ENCODE data around the gene ARID1B. TPM values are rescaled to one million over a fixed set of nuclear protein-coding genes. Genes with fewer than 3 reads are reported as not detected.
A peak's percentile ranks its signal among the peaks of the same experiment; 100 is the strongest.

The ARID1B gene
- total RNA-seq, 1 donor from 2014 or later: 75.4 TPM

- H3K27ac Mint-ChIP-seq (ENCODE audit: unreplicated experiment): no peak overlapping the region
- no peak for DNase-seq (ENCODE audit: low read depth)
- TF ChIP-seq, protein P1, sequence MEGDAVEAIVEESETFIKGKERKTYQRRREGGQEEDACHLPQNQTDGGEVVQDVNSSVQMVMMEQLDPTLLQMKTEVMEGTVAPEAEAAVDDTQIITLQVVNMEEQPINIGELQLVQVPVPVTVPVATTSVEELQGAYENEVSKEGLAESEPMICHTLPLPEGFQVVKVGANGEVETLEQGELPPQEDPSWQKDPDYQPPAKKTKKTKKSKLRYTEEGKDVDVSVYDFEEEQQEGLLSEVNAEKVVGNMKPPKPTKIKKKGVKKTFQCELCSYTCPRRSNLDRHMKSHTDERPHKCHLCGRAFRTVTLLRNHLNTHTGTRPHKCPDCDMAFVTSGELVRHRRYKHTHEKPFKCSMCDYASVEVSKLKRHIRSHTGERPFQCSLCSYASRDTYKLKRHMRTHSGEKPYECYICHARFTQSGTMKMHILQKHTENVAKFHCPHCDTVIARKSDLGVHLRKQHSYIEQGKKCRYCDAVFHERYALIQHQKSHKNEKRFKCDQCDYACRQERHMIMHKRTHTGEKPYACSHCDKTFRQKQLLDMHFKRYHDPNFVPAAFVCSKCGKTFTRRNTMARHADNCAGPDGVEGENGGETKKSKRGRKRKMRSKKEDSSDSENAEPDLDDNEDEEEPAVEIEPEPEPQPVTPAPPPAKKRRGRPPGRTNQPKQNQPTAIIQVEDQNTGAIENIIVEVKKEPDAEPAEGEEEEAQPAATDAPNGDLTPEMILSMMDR (IDR thresholded peaks at IDR 0.05; ENCODE audit: insufficient read depth, low read depth, low read length): no peak
- no peak for TF ChIP-seq EZH2 (IDR thresholded peaks at IDR 0.05; ENCODE audit: insufficient read depth, low read length)
Measured at GRCh38 chr6:157170535-157170934, 393.4 kb downstream of the ARID1B start.

DNA sequence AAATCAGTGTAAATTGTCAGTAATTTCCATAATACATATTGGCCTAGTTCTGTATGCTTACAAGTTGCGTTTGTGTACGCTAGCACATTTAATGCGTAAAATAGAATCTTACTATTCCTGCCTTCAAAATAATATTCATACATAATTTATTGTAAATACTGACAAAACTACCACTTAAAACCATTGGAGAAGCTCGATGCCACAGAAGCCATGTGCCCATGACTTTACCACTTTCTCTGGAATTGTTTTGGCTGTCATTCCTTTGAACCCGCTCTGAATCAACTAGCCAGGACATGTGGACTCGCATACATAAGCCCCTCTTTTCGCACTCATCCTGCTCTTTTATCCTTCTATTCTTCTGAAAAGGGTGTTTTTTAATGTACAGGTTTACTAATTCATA, 394.6 kb downstream of the ARID1B start:
- H3K27ac ChIP-seq (ENCODE audit: low read depth, low read length): no peak overlapping the region
- TF ChIP-seq EZH2 (IDR thresholded peaks at IDR 0.05; ENCODE audit: insufficient read depth, low read length): no peak
- TF ChIP-seq, protein P1 (IDR thresholded peaks at IDR 0.05; ENCODE audit: insufficient read depth, low read depth, low read length): no peak
- peaks cover 8% of the 10 kb centered on the region for H3K4me1 Mint-ChIP-seq (ENCODE audit: low read depth, unreplicated experiment)
- H3K36me3 ChIP-seq (ENCODE audit: insufficient read depth, low read length): peaks cover 7% of the 10 kb centered on the region
- no peaks in the 10 kb centered on the region for H3K27me3 Mint-ChIP-seq (ENCODE audit: low read depth, unreplicated experiment)
- H3K36me3 Mint-ChIP-seq (ENCODE audit: low read depth, unreplicated experiment): peaks cover 10% of the 10 kb centered on the region
- no peaks in the 10 kb centered on the region for H4K20me1 ChIP-seq (ENCODE audit: insufficient read depth, low read length)
- H3K27me3 ChIP-seq (ENCODE audit: insufficient read depth, low read length): no peaks in the 10 kb centered on the region
- H3K9me3 Mint-ChIP-seq (ENCODE audit: unreplicated experiment): no peaks in the 10 kb centered on the region
- H3K4me2 ChIP-seq (ENCODE audit: low read length): no peak overlapping the region
- H3K4me3 ChIP-seq (ENCODE audit: insufficient read depth, low read depth, low read length): no peak overlapping the region
- FAIRE-seq (no peak), DNase-seq (ENCODE audit: low read depth) (no peak)
- no peak overlapping the region for H3K9ac ChIP-seq (ENCODE audit: low read length)
- H3K4me1 ChIP-seq (ENCODE audit: insufficient read depth, low read length): no peaks in the 10 kb centered on the region
- no peak overlapping the region for H2AFZ ChIP-seq (ENCODE audit: low read depth, low read length)
- no peak overlapping the region for H3K4me3 Mint-ChIP-seq (ENCODE audit: unreplicated experiment)
- no peaks in the 10 kb centered on the region for H3K79me2 ChIP-seq (ENCODE audit: insufficient read depth, low read length)
- no peak overlapping the region for H3K27ac Mint-ChIP-seq (ENCODE audit: unreplicated experiment)
- no peaks in the 10 kb centered on the region for H3K9me3 ChIP-seq (ENCODE audit: insufficient read depth, low read depth, low read length)

More at GRCh38 chr6:157170535-157170934, 393.4 kb downstream of the ARID1B start:
- FAIRE-seq: no peak
- Histone ChIP-seq H3K9me3 (ENCODE audit: insufficient read depth, low read depth, low read length) (no peaks in the 10 kb centered on the region), H3K4me2 (ENCODE audit: low read length) (no peak overlapping the region), H3K4me3 (ENCODE audit: insufficient read depth, low read depth, low read length) (no peak overlapping the region), H3K27me3 (ENCODE audit: insufficient read depth, low read length) (no peaks in the 10 kb centered on the region), H4K20me1 (ENCODE audit: insufficient read depth, low read length) (no peaks in the 10 kb centered on the region), H3K27ac (ENCODE audit: low read depth, low read length) (no peak overlapping the region), H3K36me3 (ENCODE audit: insufficient read depth, low read length) (peaks cover 7% of the 10 kb centered on the region), H3K9ac (ENCODE audit: low read length) (no peak overlapping the region), H2AFZ (ENCODE audit: low read depth, low read length) (no peak overlapping the region), H3K79me2 (ENCODE audit: insufficient read depth, low read length) (no peaks in the 10 kb centered on the region), H3K4me1 (ENCODE audit: insufficient read depth, low read length) (no peaks in the 10 kb centered on the region)
- Mint-ChIP-seq H3K4me3 (ENCODE audit: unreplicated experiment) (peak overlapping the region; percentile 40), H3K9me3 (ENCODE audit: unreplicated experiment) (no peaks in the 10 kb centered on the region), H3K4me1 (ENCODE audit: low read depth, unreplicated experiment) (peaks cover 8% of the 10 kb centered on the region), H3K27me3 (ENCODE audit: low read depth, unreplicated experiment) (no peaks in the 10 kb centered on the region), H3K36me3 (ENCODE audit: low read depth, unreplicated experiment) (peaks cover 10% of the 10 kb centered on the region)

GRCh38 chr6:157172231-157172701, 395.1 kb downstream of the ARID1B start:
- Mint-ChIP-seq H3K36me3 (ENCODE audit: low read depth, unreplicated experiment) (peaks cover 10% of the 10 kb centered on the region), H3K4me1 (ENCODE audit: low read depth, unreplicated experiment) (peaks cover 8% of the 10 kb centered on the region), H3K4me3 (ENCODE audit: unreplicated experiment) (no peak overlapping the region), H3K27ac (ENCODE audit: unreplicated experiment) (no peak overlapping the region), H3K27me3 (ENCODE audit: low read depth, unreplicated experiment) (no peaks in the 10 kb centered on the region), H3K9me3 (ENCODE audit: unreplicated experiment) (no peaks in the 10 kb centered on the region)
- DNase-seq (ENCODE audit: low read depth) (no peak), FAIRE-seq (no peak)
- no peak overlapping the region for H3K4me2 ChIP-seq (ENCODE audit: low read length)
- H3K79me2 ChIP-seq (ENCODE audit: insufficient read depth, low read length): no peaks in the 10 kb centered on the region
- H3K4me1 ChIP-seq (ENCODE audit: insufficient read depth, low read length): no peaks in the 10 kb centered on the region
- H3K36me3 ChIP-seq (ENCODE audit: insufficient read depth, low read length): peaks cover 7% of the 10 kb centered on the region
- no peak overlapping the region for H3K4me3 ChIP-seq (ENCODE audit: insufficient read depth, low read depth, low read length)
- no peak overlapping the region for H2AFZ ChIP-seq (ENCODE audit: low read depth, low read length)
- TF ChIP-seq EZH2 (IDR thresholded peaks at IDR 0.05; ENCODE audit: insufficient read depth, low read length): no peak
- TF ChIP-seq, protein P1 (IDR thresholded peaks at IDR 0.05; ENCODE audit: insufficient read depth, low read depth, low read length): no peak
- no peak overlapping the region for H3K9ac ChIP-seq (ENCODE audit: low read length)
- no peaks in the 10 kb centered on the region for H3K9me3 ChIP-seq (ENCODE audit: insufficient read depth, low read depth, low read length)
- no peak overlapping the region for H3K27ac ChIP-seq (ENCODE audit: low read depth, low read length)
- no peaks in the 10 kb centered on the region for H3K27me3 ChIP-seq (ENCODE audit: insufficient read depth, low read length)
- H4K20me1 ChIP-seq (ENCODE audit: insufficient read depth, low read length): no peaks in the 10 kb centered on the region

Data from astrocyte (in vitro differentiated cells and primary cell).